Activated CD4-positive, alpha-beta T cell treated with anti-CD3 and anti-CD28 coated beads, Interleukin-2, amount 50 U/mL, for 16 hours (primary cell): ENCODE data around the gene LIN7C.

Experiments
- DNase-seq: peaks from one replicate; pipeline ENCODE4 v3.0.0-alpha.2; 2020

The LIN7C gene

DNA sequence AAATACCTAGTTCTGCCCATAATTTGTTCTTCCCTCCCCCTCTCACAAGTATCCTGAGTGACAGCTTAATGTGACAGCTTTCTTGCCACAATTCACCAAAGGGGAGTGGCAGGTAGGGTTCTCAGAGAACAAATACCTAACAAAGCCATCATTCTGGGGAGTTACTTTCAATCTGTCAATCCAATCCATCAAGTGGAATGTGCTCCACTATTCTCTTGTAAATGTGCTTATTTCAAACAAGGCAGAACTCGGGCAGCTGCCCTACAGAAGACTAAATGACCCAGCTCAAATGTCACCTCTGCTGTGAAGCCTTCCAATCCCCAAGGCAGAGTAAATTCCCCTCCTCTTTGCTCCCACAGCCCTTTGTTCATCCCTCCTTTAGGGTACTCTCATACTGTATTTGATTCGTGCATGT lies 61.8 kb downstream of the LIN7C start:
- DNase-seq = no peak
